ENCODE results near the gene PCSK1N. TPM values are rescaled to one million over a fixed set of nuclear protein-coding genes. Genes with fewer than 3 reads are reported as not detected.

Gene PCSK1N
- total and polyA plus RNA-seq, 7 donors = 0.44 TPM; not detected in 6

DNA sequence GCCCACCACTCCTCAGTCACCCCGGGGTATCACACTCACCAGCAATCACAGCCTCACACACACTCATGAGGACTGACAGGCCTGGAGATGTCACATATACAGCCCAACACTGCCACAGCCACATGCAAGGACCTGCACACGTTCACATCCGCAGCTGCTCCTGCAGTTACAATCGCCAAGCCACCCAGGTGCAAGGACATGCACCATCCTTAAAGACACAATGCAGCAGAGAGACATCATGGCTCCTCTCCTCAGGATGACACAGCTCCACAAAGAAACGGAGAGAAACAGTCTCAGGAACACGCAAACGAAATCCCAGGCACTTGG, 1.1 kb downstream of the PCSK1N start:
- Histone ChIP-seq H3K4me3 (no peak overlapping the region), H3K9me3 (no peaks in the 10 kb centered on the region), H3K27ac (no peak overlapping the region), H3K27me3 (ENCODE audit: insufficient read depth in 3 of 3, low read length in 2 of 3) (peaks cover 0 to 61% (median 5%) of the 10 kb centered on the region in 3 donors), H3K4me1 (no peaks in the 10 kb centered on the region), H3K36me3 (ENCODE audit: insufficient read depth in 1 of 2, low read depth in 1 of 2) (no peaks in the 10 kb centered on the region)
- intact Hi-C loops (cut with DNase I) = no loop called here
- DNase-seq = no peak
- no peak for ATAC-seq
- TF ChIP-seq, protein P1, sequence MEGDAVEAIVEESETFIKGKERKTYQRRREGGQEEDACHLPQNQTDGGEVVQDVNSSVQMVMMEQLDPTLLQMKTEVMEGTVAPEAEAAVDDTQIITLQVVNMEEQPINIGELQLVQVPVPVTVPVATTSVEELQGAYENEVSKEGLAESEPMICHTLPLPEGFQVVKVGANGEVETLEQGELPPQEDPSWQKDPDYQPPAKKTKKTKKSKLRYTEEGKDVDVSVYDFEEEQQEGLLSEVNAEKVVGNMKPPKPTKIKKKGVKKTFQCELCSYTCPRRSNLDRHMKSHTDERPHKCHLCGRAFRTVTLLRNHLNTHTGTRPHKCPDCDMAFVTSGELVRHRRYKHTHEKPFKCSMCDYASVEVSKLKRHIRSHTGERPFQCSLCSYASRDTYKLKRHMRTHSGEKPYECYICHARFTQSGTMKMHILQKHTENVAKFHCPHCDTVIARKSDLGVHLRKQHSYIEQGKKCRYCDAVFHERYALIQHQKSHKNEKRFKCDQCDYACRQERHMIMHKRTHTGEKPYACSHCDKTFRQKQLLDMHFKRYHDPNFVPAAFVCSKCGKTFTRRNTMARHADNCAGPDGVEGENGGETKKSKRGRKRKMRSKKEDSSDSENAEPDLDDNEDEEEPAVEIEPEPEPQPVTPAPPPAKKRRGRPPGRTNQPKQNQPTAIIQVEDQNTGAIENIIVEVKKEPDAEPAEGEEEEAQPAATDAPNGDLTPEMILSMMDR (IDR thresholded peaks at IDR 0.05) = no peak
- WGBS, 3 donors = 3 to 28% (median 7%) methylated on average over 7 of the region's 7 CpGs

DNA sequence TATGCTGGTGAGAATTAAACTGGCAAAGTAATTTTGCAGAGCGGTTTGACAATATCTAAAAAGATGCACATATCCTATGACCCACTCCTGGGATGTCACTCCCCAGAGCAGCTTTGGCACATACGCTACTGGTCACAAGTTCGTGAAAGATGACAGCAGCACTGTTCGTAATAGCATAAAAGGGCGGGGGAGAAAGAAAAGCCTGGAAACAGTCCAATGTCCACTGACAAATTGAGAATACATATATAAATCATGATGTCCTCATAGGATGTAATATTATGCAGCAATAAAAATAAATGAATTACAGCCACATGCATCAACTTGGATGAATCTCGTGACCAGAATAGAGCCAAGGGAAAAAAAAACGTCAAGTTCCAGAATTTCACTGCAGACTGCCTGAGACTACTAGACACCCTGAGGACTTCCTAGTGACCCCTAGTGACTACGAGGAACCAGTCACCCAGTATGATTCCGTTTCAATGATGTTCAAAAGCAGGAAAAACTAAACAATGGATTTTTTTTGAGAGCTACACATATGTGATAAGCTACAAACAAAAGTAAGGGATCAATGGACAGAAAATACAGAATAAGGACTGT, 1.8 kb downstream of the PCSK1N start:
- TF ChIP-seq, protein P1 (IDR thresholded peaks at IDR 0.05) = no peak

DNA sequence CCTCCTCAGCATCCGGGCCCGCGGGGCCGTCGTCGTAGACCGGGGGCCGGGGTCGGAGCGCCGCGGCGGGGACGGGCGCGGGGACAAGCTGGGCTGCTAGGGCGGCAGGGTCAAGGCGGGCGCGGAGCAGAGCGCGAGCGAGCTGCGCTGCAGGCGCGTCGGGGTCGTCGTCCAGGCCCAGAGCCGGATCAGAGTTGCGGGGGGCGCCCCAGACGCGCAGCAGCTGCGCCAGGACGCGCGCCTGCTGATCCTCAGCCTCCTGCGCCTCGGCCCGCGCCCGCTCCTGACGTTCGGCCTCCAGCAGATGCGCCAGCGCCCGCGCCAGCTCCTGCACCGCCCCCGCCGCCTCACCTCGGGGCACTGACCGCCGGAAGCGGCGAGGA, 3.5 kb downstream of the PCSK1N start:
- no peak for DNase-seq
- intact Hi-C loops (cut with DNase I) = no loop called here
- no peak overlapping the region for H3K27ac ChIP-seq
- H3K27me3 ChIP-seq (ENCODE audit: insufficient read depth in 3 of 3, low read length in 2 of 3) = peaks cover 0 to 60% (median 5%) of the 10 kb centered on the region in 3 donors
- no peak for ATAC-seq
- 2 to 36% methylated on average over 44 to 46 of the region's 57 CpGs; no CpG with 5 or more reads in 1 of the 3 donors for WGBS, 3 donors
- TF ChIP-seq, protein P1 (IDR thresholded peaks at IDR 0.05) = no peak
- H3K36me3 ChIP-seq (ENCODE audit: insufficient read depth in 1 of 2, low read depth in 1 of 2) = no peaks in the 10 kb centered on the region
- H3K4me1 ChIP-seq = no peaks in the 10 kb centered on the region
- no peak overlapping the region for H3K4me3 ChIP-seq
- no peaks in the 10 kb centered on the region for H3K9me3 ChIP-seq

More for the DNA sequence above, 1.8 kb downstream of the PCSK1N start:
- WGBS, 3 donors = 29 to 46% (median 34%) methylated on average over 9 of the region's 9 CpGs
- no peak for DNase-seq
- Histone ChIP-seq H3K27ac (no peak overlapping the region), H3K4me1 (no peaks in the 10 kb centered on the region), H3K27me3 (ENCODE audit: insufficient read depth in 3 of 3, low read length in 2 of 3) (peaks cover 0 to 66% (median 5%) of the 10 kb centered on the region in 3 donors), H3K36me3 (ENCODE audit: insufficient read depth in 1 of 2, low read depth in 1 of 2) (no peaks in the 10 kb centered on the region), H3K4me3 (no peak overlapping the region), H3K9me3 (no peaks in the 10 kb centered on the region)
- no peak for ATAC-seq
- intact Hi-C loops (cut with DNase I) = no loop called here

DNA sequence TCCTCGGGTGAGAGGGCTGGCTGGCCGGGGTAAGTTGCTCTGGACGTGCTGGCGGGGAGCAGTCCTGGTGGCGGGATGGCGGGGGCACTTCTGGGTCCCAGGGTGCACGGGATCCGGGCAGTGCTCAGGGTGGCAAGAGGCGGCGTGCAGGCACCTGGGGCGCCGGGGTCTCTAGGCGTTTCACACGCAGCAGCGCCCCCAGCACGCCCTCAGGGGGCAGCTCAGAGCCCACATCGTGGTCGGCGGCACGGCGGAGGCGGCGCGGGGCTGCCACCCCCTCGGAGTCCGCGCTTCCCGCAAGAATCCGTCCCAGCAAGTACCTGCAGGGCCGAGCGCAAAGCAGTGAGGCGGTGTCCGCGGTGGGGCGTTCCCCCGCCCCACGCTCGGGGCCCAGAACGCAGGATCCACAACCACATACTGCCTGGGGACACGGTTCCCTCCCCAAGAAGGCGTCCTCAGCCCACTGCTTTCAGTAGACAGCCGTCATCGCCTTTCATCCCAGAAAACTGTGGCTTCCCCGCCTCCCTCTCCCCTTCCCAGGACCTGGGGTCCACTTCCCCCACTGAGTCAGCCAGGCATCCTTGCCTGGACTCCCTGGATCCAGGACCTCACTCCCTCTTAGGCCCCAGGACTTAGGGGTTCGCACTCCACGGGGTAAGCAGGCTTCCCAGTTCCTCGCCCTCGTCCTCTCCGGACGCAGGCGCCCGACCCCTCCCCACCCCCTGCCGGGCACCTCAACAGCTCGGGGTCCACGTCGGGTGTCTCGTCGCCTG, 4.1 kb downstream of the PCSK1N start:
- Histone ChIP-seq H3K4me1 (no peaks in the 10 kb centered on the region), H3K4me3 (no peak overlapping the region), H3K9me3 (no peaks in the 10 kb centered on the region), H3K27me3 (ENCODE audit: insufficient read depth in 3 of 3, low read length in 2 of 3) (peaks cover 0 to 54% (median 5%) of the 10 kb centered on the region in 3 donors), H3K27ac (no peak overlapping the region), H3K36me3 (ENCODE audit: insufficient read depth in 1 of 2, low read depth in 1 of 2) (no peaks in the 10 kb centered on the region)
- intact Hi-C loops (cut with DNase I) = no loop called here
- no peak for ATAC-seq
- TF ChIP-seq, protein P1 (IDR thresholded peaks at IDR 0.05) = no peak
- no peak for DNase-seq
- WGBS, 3 donors = 4 to 37% (median 12%) methylated on average over 20 to 58 of the region's 58 CpGs
